HG03064 (cell line): ENCODE data around the gene TBC1D3I.
"Not testable (repeated sequence)": the region's sequence is repeated elsewhere in the genome, so short reads cannot be mapped to it uniquely, and the experiment has no call there.

Experiments used
- ATAC-seq: cut with Tn5 transposase; IDR thresholded peaks from one replicate; pipeline ENCODE4 v1.9.1; 2021; ENCODE audit warnings: low read depth; ENCODE audit not compliant: unreplicated experiment

TBC1D3I gene

DNA sequence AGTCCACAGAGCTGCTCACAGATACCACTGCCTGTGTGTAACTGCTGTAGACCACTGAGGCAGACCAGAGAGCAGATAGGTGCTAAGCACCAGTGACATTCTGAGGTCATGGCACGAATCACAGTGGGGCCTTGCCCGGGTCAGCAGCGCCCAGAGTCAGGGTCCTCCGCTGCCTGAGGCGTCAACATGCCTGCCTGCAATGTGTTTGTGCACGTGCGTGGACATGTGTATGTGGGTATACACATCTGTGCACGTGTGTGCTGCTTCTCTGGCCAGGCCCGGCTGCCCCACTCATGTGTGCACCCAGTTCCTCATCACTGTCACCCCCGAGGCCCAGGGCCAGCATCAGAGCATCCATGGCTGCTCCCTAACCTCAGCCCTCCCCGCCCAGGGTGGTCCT lies at the start of gene TBC1D3I:
TSS of gene TBC1D3I (minus strand) at position 101 of the 400 bp plus-strand sequence. CDS start 1,585 bp downstream, outside the sequence.
- not testable (repeated sequence) for ATAC-seq

DNA sequence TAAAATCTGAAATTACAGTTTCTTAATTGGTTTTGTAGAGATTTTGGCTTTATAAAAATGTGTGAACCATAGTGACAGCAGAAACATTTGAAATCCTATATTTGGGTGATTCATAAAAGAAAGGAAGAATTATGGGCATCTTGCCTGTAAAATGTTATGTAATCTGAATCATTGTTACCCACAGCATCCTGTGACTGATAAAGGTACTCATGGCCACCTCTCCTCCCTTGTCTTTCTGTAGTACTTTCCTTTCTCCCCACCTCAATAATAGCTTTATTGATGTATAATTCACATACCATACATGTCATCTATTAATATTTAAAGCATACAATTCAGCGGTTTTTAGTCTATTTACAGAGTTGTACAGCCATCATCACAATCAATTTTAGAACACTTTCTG lies 30.8 kb upstream of the TBC1D3I start:
- not testable (repeated sequence) for ATAC-seq

DNA sequence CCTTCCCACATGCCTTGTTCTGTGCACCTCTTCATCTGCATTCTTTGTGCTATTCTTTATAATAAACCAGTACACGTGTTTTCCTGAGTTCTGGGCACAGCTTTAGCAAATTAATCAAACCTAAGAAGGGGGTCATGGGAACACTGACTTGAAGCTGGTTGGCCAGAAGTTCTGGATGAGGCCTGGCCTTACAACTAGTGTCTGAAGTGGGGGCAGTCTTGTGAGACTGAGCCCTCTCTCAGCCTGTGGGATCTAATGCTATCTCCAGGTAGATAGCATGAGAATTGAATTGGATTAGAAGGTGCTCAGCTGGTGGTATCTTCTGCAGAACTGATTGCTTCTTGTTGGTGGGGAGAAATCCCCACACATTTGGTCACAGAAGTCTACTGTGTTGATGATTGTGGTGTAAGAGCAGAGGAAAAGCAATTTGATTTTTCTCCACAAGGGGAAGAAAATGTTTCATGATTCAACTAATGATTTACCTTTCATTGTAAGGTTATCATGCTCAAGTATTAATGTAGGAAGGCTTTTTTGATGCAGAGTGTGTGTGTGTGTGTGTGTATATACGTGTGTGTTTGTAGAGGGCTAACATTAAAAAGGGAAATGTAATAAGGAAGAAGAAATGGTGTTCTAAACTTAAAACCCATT lies 25.7 kb upstream of the TBC1D3I start:
- not testable (repeated sequence) for ATAC-seq

DNA sequence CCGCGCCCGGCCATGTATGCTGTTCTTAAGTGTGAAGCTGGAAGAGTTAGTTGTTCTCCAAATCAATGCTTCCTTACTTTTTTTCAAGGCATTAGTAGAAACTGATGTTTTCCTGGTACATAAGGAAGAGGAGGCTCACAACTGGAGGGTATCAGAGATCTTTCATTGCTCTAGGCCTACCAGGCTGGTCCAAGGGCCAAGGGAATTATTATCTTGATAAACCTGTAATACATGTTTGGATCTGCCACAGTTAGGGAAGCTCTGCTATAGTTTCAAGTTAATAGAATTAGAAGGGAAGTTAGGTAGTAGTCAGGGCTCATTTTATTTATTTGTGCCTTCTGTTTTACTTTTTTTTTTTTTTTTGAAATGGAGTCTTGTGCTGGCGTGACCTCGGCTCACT lies 19.8 kb upstream of the TBC1D3I start:
- ATAC-seq, result not testable (repeated sequence)

DNA sequence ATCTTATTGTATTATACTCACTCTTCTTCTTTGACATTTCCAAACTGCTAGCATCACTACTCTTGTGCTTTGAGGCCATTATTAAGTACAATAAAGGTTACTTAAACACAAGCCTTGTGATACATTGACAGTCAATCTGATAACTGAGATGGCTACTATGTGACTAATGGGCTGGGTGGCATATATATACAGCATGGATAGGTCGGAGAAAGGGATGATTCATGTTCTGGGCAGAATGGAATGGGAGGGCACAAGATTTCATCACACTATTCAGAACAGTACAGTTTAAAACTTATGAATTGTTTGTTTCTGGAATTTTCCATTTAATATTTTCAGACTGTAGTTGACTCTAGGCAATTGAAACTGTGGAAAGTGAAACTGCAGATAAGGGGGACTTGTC lies 18.9 kb upstream of the TBC1D3I start:
- ATAC-seq, result not testable (repeated sequence)

DNA sequence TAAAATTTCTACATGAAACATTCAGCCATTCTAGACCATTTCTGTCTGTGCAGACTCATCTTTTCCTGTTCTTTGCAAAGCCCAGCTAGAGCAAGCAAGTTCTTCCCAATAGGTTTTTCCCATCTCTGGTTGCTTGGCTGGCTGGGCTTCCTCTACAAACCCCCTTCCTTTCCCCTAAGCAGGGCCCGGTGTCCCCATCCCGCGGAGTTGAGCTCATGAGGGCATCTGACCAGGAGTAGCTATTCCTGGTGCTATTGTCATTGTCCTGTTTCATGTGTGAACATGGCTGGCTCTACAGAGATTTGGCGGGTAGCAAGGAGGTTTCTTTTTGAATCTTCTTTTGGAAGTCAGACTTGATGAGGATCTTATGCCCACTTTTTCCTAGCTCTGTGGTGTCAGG lies 22.3 kb downstream of the TBC1D3I start:
- ATAC-seq, result not testable (repeated sequence)

DNA sequence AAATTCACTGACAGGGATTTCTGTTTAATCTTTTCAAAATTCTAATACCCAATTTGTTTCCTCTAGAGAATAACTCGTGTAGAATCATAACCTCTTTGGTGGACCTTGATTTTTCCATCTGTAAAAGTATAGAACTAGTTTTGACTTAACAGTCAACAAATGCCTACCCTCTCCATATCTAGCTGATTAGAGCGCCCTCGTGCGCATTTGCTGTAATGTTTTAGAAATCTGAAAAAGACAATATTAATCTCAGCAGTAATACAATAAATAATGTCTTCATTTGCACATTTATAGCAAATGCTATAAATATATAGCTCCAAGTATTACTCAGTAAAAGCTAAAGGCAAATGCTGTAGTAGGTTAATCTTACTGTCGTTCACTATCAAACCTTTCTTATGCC lies 34.7 kb downstream of the TBC1D3I start:
- not testable (repeated sequence) for ATAC-seq

DNA sequence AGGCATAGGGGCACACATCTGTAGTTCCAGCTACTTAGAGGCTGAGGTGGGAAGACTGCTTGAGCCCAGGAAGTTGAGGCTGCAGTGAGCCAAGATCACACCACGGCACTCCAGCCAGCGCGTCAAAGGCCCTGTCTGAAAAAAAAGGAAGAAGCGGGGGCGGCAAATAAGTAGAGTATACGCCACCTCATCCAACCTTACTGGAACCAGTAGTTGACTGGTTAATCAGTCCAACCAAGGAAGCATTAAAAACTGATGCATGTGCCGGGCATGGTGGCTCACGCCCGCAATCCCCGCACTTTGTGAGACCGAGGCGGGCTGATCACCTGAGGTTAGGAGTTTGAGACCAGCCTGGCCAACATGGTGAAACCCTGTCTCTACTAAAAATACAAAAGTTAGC lies 41.4 kb downstream of the TBC1D3I start:
- not testable (repeated sequence) for ATAC-seq

DNA sequence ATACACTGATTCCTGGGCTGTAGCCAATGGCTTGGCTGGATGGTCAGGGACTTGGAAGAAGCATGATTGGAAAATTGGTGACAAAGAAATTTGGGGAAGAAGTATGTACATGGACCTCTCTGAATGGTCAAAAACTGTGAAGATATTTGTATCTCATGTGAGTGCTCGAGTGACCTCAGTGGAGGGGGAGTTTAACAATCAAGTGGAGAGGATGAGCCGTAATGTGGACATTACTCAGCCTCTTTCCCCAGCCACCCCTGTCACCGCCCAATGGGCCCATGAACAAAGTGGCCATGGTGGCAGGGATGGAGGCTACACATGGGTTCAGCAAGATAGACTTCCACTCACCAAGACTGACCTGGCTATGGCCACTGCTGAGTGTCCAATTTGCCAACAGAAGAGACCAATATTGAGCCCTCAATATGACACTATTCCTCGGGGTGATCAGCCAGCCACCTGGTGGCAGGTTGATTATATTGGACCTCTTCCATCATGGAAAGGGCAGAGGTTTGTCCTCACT lies 42.7 kb downstream of the TBC1D3I start:
- ATAC-seq, result not testable (repeated sequence)

DNA sequence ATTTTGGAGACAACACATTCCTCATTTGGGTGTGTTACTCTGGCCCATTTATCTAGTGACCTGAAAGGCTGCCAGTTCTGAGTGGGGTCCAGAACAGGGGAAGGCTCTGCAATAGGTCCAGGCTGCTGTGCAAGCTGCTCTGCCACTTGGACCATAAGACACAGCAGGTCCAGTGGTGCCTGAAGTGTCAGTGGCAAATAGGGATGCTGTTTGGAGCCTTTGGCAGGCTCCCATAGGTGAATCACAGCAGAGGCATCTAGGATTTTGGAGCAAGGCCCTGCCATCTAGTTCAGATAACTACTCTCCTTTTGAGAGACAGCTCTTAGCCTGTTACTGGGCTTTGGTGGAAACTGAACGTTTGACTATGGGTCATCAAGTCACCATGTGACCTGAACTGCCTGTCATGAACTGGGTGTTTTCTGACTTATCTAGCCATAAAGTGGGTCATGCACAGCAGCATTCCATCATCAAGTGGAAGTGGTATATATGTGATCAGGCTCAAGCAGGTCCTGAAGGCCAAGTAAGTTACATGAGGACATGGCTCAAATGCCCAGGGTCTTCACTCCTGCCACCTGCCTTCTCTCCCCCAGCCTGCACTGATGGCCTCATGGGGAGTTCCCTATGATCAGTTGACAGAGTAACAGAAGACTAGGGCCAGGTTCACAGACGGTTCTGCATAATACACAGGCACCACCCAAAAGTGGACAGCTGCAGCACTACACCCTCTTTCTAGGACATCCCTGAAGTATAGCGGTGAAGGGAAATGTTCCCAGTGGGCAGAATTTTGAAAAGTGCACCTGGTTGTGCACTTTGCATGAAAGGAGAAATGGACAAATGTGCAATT lies 43.4 kb downstream of the TBC1D3I start:
- not testable (repeated sequence) for ATAC-seq

DNA sequence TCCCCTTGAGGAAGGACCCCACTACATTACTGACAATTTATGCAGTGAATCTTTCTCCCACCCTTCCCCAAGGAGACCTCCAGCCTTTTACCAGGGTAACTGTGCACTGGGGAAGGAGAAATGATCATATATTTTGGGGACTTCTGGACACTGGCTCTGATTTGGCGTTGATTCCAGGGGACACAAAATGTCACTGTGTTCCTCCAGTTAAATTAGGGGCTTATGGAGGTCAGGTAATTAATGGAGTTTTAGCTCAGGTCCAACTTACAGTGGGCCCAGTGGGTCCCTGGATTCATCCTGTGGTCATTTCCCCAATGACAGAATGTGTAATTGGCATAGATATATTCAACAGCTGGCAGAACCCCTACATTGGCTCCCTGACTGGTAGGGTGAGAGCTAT lies 44.8 kb downstream of the TBC1D3I start:
- not testable (repeated sequence) for ATAC-seq

DNA sequence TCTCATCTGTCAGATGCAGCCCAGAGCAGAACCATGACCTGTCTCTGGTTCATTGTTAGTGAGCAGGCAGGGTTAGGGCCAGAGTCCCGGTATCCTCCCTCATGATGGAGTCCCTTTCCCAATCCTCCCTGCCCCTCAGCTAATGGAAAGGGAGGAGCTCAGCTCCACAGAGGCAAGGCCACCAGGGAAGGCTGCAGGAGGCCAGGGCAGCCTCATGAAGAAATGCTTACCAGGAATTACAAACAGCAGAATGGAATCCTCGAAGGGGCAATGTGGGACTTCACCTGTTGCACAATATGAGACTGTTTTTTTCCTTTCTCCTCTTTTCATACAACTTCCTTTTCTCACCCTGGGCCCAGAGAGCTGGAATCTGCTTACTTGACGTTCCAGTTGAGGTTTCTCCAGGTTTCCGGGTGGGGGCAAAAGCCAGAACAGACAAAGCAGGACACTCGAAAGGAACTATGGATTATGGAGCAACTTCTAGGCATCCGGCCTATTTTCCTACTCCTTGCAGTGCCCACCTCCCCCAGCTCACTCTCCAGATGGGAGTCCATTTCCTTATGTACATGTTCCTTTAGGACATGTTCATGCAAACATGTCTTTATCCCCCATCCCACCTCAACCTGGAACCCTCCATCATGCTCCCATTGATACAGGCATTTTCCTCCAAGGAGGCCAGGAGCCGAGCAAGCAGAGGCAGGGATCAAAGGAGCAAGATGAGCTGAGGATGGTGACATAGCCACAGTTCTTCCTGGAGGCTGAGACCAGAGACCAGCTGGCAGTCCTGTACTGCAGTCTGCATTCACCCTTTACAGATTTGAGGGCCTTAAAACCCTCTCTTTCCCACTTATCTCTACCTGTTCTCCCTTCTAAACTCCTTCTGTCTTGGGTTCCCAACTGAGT lies 48.7 kb downstream of the TBC1D3I start:
- ATAC-seq, result not testable (repeated sequence)

DNA sequence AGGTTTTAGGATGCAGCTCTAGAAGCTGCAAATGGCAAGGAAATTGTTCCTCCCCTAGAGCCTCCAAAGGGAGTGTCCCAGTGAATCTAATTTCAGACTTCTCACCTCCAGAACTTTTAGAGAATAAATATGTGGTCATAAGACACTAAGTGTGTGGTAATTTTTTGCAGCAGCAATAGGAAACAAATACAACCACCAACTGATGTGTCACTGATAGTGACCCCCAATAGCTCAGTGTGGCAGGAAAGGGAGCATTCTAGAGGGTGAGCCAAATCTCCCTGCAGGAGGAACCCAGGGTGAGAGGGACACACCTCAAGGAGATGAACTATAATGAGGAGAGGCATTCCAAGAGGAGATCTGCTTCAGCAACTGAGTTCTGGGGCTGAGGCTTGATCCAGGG lies 49.5 kb downstream of the TBC1D3I start:
- ATAC-seq, result no peak

DNA sequence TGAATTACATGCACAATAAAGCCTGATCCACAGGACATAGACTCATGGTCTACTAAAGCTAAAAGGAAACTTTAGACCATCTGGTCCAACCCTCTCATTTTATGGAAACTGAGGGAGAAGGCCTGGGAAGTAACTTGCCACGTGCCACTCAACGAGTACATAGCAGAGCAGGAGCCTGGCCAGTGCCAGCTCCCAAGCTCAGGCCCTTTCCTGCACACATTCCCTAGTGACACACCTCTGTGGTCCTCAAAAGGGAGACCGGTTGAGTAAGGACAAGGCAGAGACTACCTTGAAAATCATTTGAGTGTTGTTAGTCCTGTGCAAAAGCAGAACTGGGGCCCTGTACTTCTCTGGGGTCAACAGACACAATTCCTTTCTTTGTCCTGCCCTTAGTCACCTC lies 50.7 kb downstream of the TBC1D3I start:
- no peak for ATAC-seq

DNA sequence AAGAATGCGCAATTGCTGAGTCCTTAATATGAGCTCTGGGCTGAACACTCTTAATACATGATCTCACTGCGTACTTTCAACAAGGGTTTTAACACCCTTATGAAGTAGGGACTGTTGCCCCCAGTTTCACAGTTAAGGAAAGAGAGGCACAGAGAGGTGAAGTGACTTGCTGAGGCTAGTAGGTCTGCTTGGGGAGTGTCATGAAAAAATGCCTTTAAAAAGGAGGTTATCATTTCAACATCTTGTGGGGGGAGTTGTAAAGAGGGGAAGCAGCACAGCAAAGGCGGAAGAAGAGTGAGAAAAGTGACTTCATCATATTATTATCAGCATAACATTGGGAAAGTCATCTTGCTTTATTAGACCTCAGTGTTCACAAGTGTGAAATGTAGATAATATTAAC lies 51.4 kb downstream of the TBC1D3I start:
- no peak for ATAC-seq

DNA sequence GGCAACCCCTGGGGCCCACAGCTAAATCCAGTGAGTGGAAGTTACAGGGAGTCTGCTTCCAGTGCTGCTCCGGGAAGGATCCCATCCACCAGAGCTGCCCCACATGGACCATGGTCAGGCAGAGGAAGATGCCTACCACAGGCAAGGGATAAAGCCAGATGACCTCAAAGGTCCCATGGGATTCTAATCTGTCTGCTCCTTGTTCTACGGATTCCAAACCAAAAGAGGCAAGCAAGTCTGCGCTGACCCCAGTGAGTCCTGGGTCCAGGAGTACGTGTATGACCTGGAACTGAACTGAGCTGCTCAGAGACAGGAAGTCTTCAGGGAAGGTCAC lies 52.1 kb downstream of the TBC1D3I start:
- ATAC-seq, result no peak

DNA sequence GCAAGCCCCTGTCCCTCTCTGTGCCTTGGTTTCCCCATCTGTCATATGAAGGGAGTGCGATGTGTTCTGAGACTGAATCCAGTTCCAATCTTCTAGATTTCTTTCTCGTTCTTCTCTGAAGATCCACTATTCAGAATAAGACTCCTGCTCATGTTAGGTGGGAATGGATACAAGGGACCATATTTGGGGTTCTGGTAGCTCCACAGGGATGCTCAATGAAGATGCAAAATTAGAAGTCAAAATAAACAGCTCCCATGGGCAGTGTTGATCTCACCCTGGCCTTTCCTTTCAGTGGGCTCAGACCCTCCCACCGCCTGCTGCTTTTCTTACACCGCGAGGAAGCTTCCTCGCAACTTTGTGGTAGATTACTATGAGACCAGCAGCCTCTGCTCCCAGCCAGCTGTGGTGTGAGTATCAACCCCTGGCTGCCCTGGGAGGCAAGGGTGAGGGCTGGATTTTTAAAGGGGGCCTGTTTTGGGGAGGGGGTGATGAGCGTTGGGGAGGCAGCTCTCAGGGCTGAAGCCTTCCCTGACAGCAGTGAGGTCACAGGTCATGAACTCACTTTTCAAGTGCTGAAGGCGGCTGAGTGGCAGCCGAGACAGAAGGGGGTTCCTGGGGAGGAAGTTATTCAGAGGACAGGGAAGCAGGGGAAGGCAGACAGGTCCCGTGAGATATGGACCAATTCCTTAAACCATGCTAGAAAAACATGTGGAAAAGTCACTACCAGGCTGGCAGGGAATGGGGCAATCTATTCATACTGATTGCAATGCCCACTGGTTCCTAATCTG lies 52.7 kb downstream of the TBC1D3I start:
- not testable (repeated sequence) for ATAC-seq

DNA sequence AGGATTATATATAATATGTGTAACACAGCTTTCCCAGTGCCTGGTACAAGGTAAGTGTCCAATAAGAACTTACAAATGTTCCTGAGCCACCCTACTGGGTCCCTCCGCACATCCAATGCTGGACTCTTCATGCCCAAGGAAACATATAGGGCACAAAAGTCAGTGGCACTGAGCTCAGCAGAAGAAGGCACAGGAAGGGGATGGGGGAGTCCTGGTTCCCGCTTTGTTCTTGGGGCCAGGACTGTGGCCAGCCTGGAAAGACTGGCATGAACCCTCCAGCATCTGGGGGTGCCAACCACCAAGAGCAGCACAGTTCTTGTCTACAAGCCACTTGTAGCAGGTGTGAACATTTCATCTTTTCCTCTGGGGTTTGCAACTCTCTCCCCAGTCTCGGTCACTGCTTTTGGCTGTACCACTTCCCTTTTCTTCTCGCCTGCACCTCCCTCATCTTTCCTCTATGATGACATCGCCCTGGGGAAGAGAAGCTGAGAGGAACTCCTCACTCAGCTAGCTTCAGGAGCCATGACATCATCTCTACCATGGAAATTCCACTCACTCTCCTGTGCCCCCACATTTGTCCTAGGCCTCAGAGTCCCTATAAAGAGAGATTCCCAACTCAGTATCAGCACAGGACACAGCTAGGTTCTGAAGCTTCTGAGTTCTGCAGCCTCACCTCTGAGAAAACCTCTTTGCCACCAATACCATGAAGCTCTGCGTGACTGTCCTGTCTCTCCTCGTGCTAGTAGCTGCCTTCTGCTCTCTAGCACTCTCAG lies 53.7 kb downstream of the TBC1D3I start, which contains the start of gene CCL4L2:
TSS of gene CCL4L2 (plus strand) at position 625 of the 773 bp plus-strand sequence.
- ATAC-seq, result peak; percentile 70

DNA sequence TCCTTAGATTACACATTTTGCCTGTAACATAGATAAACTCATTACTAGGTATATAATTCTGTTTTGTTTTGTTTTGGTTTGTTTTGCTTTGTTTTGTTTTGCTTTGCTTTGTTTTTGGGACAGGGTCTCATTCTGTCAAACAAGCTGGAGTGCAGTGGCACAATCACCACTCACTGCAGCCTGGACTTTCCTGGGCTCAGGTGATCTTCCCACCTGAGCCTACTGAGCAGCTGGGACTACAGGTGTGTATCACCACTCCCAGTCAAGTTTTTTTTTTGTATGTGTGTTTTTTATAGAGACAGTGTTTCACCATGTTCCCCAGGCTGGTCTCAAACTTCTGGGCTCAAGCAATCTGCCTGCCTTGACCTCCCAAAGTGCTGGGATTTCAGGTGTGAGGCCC lies 54.8 kb downstream of the TBC1D3I start:
- ATAC-seq, result no peak
